Fibroblast of pulmonary artery (primary cell): ENCODE measurements around the gene ELOVL4.

Experiments
- DNase-seq: peaks from one replicate; pipeline ENCODE4 v3.0.0-alpha.2; 2010; ENCODE audit warnings: low read depth
- H3K4me3 ChIP-seq: replicated peaks from 2 replicates; pipeline ENCODE4 v1.5.1; 2011; ENCODE audit warnings: low read depth, mild to moderate bottlenecking, control low read depth, low read length, moderate library complexity
- CTCF ChIP-seq: IDR thresholded peaks from 2 replicates; pipeline ENCODE4 v1.5.1; 2011; ENCODE audit warnings: mild to moderate bottlenecking, control low read depth, low read length, inconsistent platforms; ENCODE audit errors: missing control alignments

Gene ELOVL4

DNA sequence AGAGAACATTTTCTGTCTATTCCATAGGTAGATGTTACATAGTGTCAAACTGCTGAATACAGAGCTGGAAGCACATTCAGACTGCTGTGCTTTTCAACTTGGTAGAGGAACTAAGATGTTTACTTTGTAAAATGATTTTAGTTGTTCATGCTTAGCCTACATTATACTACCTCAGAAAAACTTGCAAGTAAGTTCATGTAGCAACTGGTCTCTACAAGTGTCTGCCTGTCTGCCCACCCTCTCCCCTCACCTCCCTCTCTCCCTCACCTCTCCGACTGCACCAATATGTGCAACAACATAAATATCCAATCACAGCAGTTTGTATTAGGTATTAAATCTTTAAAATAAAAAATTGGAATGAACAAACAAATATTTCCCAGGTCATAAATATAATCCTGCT, 25.3 kb downstream of the ELOVL4 start:
- no peak overlapping the region for H3K4me3 ChIP-seq
- no peak for DNase-seq
- TF ChIP-seq CTCF = no peak

DNA sequence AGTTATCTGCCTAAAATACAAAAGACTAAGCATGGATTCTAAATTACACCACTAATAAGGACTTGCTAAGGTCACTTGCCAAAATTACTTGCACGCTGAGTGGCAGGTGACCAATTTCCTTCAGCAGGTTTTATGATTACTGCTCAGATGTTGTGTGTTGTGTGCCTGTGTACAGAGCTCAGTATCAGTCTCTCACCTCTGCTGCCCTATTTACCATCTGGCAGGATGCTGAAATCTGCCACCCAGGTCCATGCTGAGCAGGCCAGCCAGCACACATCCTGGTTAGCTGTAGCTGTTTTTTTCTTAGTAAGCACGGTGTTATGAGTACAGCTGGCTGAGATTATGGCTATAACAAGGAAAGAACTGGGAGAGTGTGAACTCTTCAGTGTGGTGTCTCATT, 34.0 kb downstream of the ELOVL4 start:
- no peak overlapping the region for H3K4me3 ChIP-seq
- DNase-seq = no peak
- no peak for TF ChIP-seq CTCF

- no peak overlapping the region for H3K4me3 ChIP-seq
- no peak for TF ChIP-seq CTCF
- no peak for DNase-seq
These were observed 35.4 kb downstream of the ELOVL4 start for GRCh38 chr6:79911992-79912391.

- no peak for TF ChIP-seq CTCF
- no peak overlapping the region for H3K4me3 ChIP-seq
- DNase-seq = no peak
These were observed 37.8 kb downstream of the ELOVL4 start for GRCh38 chr6:79909517-79909916.

DNA sequence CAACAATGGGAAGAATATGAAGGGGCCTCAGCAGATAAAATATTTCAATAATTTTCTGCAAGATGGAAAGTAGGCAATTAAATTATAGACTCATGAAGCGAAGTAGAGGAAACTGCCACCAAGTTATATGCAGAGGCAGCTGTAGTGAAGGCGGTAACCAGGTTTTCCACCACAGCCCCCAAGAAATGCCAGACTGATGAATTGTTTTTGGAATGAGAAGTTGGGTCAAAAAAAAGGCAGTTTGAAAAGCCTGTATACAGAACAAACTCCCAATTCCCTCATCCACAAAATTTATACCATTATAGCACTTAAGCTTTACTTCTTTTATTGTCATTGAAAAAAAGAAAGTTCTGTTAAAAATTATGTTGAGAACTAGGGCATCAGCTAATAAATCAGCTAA, 45.3 kb downstream of the ELOVL4 start:
- no peak overlapping the region for H3K4me3 ChIP-seq
- DNase-seq = no peak
- no peak for TF ChIP-seq CTCF

GRCh38 chr6:79898076-79898475, 49.3 kb downstream of the ELOVL4 start:
- DNase-seq = no peak
- no peak overlapping the region for H3K4me3 ChIP-seq
- no peak for TF ChIP-seq CTCF

DNA sequence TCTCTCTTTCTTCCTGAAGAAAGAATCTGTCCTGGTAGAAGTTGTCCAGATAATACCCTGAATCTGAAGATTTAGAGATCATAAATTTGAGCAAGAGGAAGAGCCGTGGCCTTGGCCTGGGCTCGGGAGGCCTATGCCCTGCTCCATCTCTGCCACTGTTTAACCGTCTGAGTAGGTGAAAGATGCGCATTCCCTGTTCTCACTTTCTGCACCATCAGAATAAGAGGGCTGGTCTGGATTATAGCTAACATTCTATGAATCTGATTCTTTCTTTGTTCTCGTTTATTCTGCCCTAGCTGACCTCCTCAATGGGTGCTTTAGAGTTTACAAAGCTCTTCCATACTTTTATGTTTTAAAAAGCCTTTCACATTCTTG, 51.3 kb downstream of the ELOVL4 start:
- TF ChIP-seq CTCF = no peak
- no peak for DNase-seq
- H3K4me3 ChIP-seq = no peak overlapping the region
